Tibial nerve (tissue), 4 donors: ENCODE results near the gene MBLAC1. TPM values are rescaled to one million over a fixed set of nuclear protein-coding genes. Genes with fewer than 3 reads are reported as not detected.

Source experiments
- DNase-seq, 2 donors: peaks; one replicate each; pipeline ENCODE4 v3.0.0-alpha.2; 2019; ENCODE audit warnings: low spot score in 2 of 2
- H3K27ac ChIP-seq, 4 donors: fragments of 200-600 bp; sonication (generic) in 3 of 4; one replicate each; pipeline ENCODE4 v1.5.1; 2017 to 2019; ENCODE audit warnings: mild to moderate bottlenecking in 1 of 4
- H3K27me3 ChIP-seq, 2 donors: fragments of 200-600 bp; sonication (generic) in 1 of 2; one replicate each; pipeline versions ENCODE4 v1.5.1 to v1.6.0; 2017 to 2019
- H3K36me3 ChIP-seq, 3 donors: fragments of 200-600 bp; sonication (generic); one replicate each; pipeline ENCODE4 v1.5.1; 2018 to 2019
- H3K4me1 ChIP-seq, 4 donors: fragments of 200-600 bp; sonication (generic) in 3 of 4; one replicate each; pipeline ENCODE4 v1.5.1; 2017 to 2019
- H3K4me3 ChIP-seq, 4 donors: fragments of 200-600 bp; sonication (generic) in 3 of 4; one replicate each; pipeline ENCODE4 v1.5.1; 2017 to 2019; ENCODE audit warnings: mild to moderate bottlenecking in 1 of 4, moderate library complexity in 1 of 4
- H3K9me3 ChIP-seq, 4 donors: fragments of 200-600 bp; sonication (generic) in 3 of 4; one replicate each; pipeline ENCODE4 v1.5.1; 2017 to 2019
- EP300 ChIP-seq, 2 donors: sonication (generic); formaldehyde crosslinking; IDR thresholded peaks; one replicate each; pipeline ENCODE4 v1.6.1; 2017; ENCODE audit warnings: antibody characterized with exemption in 2 of 2, mild to moderate bottlenecking in 1 of 2
- POLR2A ChIP-seq, 2 donors: fragments of 450-650 bp; IDR thresholded peaks; one replicate each; pipeline ENCODE4 v1.6.1; 2017; ENCODE audit warnings: antibody characterized with exemption in 2 of 2, mild to moderate bottlenecking in 2 of 2, moderate library complexity in 2 of 2
- WGBS, 2 donors: methylation state at CpG; one replicate each; pipeline ENCODE4 v1.1.5; 2018; 5-methylcytosine and 5-hydroxymethylcytosine counted together
- total RNA-seq, 4 donors: library from RNA; depleted of rRNA; stranded (reverse); fragments of >200 nt; gene quantifications; one replicate each; pipeline ENCODE4 v1.1.0, GENCODE V29; 2016
- TF ChIP-seq, protein P1 (sequence below), 5 experiments: fragments of 200-600 bp in 3 of 5; fragments of 450-650 bp in 2 of 5; sonication (generic) in 3 of 5; IDR thresholded peaks; one replicate each; pipeline ENCODE4 v1.5.1; 2016 to 2019; ENCODE audit warnings: antibody characterized with exemption in 5 of 5, mild to moderate bottlenecking in 3 of 5, moderate library complexity in 2 of 5

Gene MBLAC1
- total RNA-seq, 4 donors from 2014 or later = 3.9 to 9.2 (median 6.9) TPM

GRCh38 chr7:100148559-100149328 lies 22.0 kb downstream of the MBLAC1 start, which contains the start of gene LAMTOR4:
Gene LAMTOR4, plus strand, starts transcription at chr7:100148918. Its CDS starts 55 bp downstream, at chr7:100148973.
- Histone ChIP-seq H3K36me3 (peaks cover 0 to 25% (median 0%) of the 10 kb centered on the region in 3 donors), H3K9me3 (no peaks in the 10 kb centered on the region), H3K27ac (peak within 1 kb of the TSS; percentile 75 to 95 (median 93)), H3K4me3 (peak within 1 kb of the TSS; percentile 69 to 91 (median 89)), H3K4me1 (peaks cover 0 to 38% (median 9%) of the 10 kb centered on the region in 4 donors), H3K27me3 (no peaks in the 10 kb centered on the region)
- peak; percentile 89 to 92 for TF ChIP-seq EP300 (IDR thresholded peaks at IDR 0.05)
- peak; percentile 68 to 89 for TF ChIP-seq POLR2A (IDR thresholded peaks at IDR 0.05)
- TF ChIP-seq, protein P1, sequence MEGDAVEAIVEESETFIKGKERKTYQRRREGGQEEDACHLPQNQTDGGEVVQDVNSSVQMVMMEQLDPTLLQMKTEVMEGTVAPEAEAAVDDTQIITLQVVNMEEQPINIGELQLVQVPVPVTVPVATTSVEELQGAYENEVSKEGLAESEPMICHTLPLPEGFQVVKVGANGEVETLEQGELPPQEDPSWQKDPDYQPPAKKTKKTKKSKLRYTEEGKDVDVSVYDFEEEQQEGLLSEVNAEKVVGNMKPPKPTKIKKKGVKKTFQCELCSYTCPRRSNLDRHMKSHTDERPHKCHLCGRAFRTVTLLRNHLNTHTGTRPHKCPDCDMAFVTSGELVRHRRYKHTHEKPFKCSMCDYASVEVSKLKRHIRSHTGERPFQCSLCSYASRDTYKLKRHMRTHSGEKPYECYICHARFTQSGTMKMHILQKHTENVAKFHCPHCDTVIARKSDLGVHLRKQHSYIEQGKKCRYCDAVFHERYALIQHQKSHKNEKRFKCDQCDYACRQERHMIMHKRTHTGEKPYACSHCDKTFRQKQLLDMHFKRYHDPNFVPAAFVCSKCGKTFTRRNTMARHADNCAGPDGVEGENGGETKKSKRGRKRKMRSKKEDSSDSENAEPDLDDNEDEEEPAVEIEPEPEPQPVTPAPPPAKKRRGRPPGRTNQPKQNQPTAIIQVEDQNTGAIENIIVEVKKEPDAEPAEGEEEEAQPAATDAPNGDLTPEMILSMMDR (IDR thresholded peaks at IDR 0.05) = peak in 2 of 5 experiments; percentile 23 to 34
- DNase-seq = peak; percentile 98 to 99
- 0 to 1% methylated on average over 41 to 46 of the region's 46 CpGs for WGBS, 2 donors

- Histone ChIP-seq H3K27me3 (no peaks in the 10 kb centered on the region), H3K4me3 (no peak overlapping the region), H3K36me3 (peaks cover 0 to 59% (median 0%) of the 10 kb centered on the region in 3 donors), H3K4me1 (peaks cover 0 to 67% (median 14%) of the 10 kb centered on the region in 4 donors), H3K9me3 (no peaks in the 10 kb centered on the region), H3K27ac (peak overlapping the region in 1 of 4 donors; percentile 35)
- TF ChIP-seq, protein P1 (IDR thresholded peaks at IDR 0.05) = no peak
- TF ChIP-seq POLR2A (IDR thresholded peaks at IDR 0.05) = no peak
- no peak for TF ChIP-seq EP300 (IDR thresholded peaks at IDR 0.05)
- no peak for DNase-seq
Observed at GRCh38 chr7:100152404-100152803, 25.6 kb downstream of the MBLAC1 start.

GRCh38 chr7:100152937-100153666 lies 26.3 kb downstream of the MBLAC1 start:
- Histone ChIP-seq H3K9me3 (no peaks in the 10 kb centered on the region), H3K4me3 (no peak overlapping the region), H3K4me1 (peaks cover 0 to 72% (median 21%) of the 10 kb centered on the region in 4 donors), H3K36me3 (peaks cover 0 to 59% (median 0%) of the 10 kb centered on the region in 3 donors), H3K27me3 (no peaks in the 10 kb centered on the region), H3K27ac (peak overlapping the region in 1 of 4 donors; percentile 35)
- 82 to 89% methylated on average over 18 of the region's 18 CpGs for WGBS, 2 donors
- no peak for DNase-seq
- TF ChIP-seq, protein P1 (IDR thresholded peaks at IDR 0.05) = no peak
- TF ChIP-seq POLR2A (IDR thresholded peaks at IDR 0.05) = no peak
- TF ChIP-seq EP300 (IDR thresholded peaks at IDR 0.05) = no peak

- peaks cover 0 to 59% (median 0%) of the 10 kb centered on the region in 3 donors for H3K36me3 ChIP-seq
- DNase-seq = no peak
- H3K9me3 ChIP-seq = no peaks in the 10 kb centered on the region
- TF ChIP-seq, protein P1 (IDR thresholded peaks at IDR 0.05) = no peak
- no peak for TF ChIP-seq EP300 (IDR thresholded peaks at IDR 0.05)
- H3K4me1 ChIP-seq = peaks cover 0 to 74% (median 23%) of the 10 kb centered on the region in 4 donors
- no peak overlapping the region for H3K4me3 ChIP-seq
- peak overlapping the region in 2 of 4 donors; percentile 21 to 49 for H3K27ac ChIP-seq
- 74 to 80% methylated on average over 16 of the region's 16 CpGs for WGBS, 2 donors
- no peaks in the 10 kb centered on the region for H3K27me3 ChIP-seq
Observed at GRCh38 chr7:100153708-100154535, 27.2 kb downstream of the MBLAC1 start.
